HG02623 (cell line): Measurements from ENCODE around the gene MAML1.

Experiments
- ATAC-seq: cut with Tn5 transposase; IDR thresholded peaks from one replicate; pipeline ENCODE4 v1.9.1; 2021; ENCODE audit warnings: moderate library complexity; ENCODE audit not compliant: unreplicated experiment

Gene MAML1

GRCh38 chr5:179802950-179803562 is 70.4 kb downstream of the MAML1 start:
- ATAC-seq = no peak

GRCh38 chr5:179803651-179804554 is 71.3 kb downstream of the MAML1 start:
- no peak for ATAC-seq

GRCh38 chr5:179804555-179804947 is 71.9 kb downstream of the MAML1 start:
- ATAC-seq = no peak

GRCh38 chr5:179805070-179805528 is 72.5 kb downstream of the MAML1 start:
- ATAC-seq = no peak

GRCh38 chr5:179805529-179806249 is 73.1 kb downstream of the MAML1 start:
- ATAC-seq = peak; percentile 9

GRCh38 chr5:179806250-179807048 is 73.8 kb downstream of the MAML1 start, which contains the start of gene MGAT4B:
TSS of gene MGAT4B (minus strand) at chr5:179806866. CDS start at chr5:179806583, 283 bp downstream.
- ATAC-seq = peak; percentile 70

GRCh38 chr5:179812135-179812825 is 79.7 kb downstream of the MAML1 start:
- ATAC-seq = no peak

- no peak for ATAC-seq
Measured at GRCh38 chr5:179812997-179813607, 80.5 kb downstream of the MAML1 start.

- ATAC-seq = no peak
Measured at GRCh38 chr5:179814090-179814489, 81.5 kb downstream of the MAML1 start.

GRCh38 chr5:179815491-179816249 is 83.0 kb downstream of the MAML1 start:
- no peak for ATAC-seq

- ATAC-seq = no peak
Measured at GRCh38 chr5:179816401-179816795, 83.8 kb downstream of the MAML1 start.

- ATAC-seq = no peak
Measured at GRCh38 chr5:179816796-179817469, 84.3 kb downstream of the MAML1 start.

GRCh38 chr5:179817470-179817840 is 84.8 kb downstream of the MAML1 start:
- ATAC-seq = no peak

- ATAC-seq = no peak
Measured at GRCh38 chr5:179817890-179818745, 85.5 kb downstream of the MAML1 start.

GRCh38 chr5:179818746-179819295 is 86.2 kb downstream of the MAML1 start:
- ATAC-seq = peak; percentile 62

- no peak for ATAC-seq
Measured at GRCh38 chr5:179819296-179820126, 86.9 kb downstream of the MAML1 start.
